ENCODE data around the gene PTPRT.

PTPRT gene

DNA sequence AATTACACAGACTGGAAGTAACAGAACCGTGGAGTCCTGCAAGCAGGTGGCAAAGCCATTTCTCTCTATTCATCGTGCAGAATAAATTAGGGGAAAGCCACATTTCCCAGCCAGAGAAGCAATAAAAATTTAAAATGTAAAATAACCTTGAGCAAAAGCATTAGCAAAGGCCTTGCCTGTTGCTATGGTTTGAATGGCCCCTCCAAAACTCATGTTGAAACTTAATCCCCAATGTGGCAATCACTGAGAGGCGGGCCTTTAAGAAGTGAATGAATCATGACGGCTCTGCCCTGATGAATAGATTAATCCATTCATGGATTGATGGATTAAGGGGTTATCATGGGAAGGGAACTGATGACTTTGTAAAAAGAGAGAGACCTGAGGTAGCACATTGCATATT lies 679.0 kb downstream of the PTPRT start:
- no peaks in the 10 kb centered on the region for H3K9me3 ChIP-seq (ENCODE audit: control insufficient read depth, low read length)
- no peak overlapping the region for H3K9ac ChIP-seq (ENCODE audit: low read length)

DNA sequence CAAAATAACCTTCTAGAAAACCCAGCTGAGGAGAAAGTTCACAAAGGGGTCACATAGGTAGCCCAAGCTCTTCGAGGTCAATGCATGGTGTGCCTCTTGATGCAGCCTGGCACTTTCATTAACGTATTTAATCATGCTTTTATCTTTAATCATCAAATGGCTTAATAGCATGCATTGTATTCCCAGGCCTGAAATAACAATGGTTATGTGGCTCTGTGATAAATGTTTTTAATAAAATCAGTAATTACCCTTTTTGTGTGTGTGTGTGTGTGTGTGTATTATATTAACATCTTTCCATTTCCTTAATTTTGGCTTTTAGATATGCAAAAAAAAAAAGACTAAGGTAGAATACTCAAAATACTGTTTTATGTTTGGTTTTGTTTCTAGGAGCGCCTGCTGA lies 681.8 kb downstream of the PTPRT start:
- Histone ChIP-seq H3K27me3 (ENCODE audit: control insufficient read depth, insufficient read depth, low read length) (no peaks in the 10 kb centered on the region), H3K36me3 (ENCODE audit: control insufficient read depth, insufficient read depth, low read length) (no peaks in the 10 kb centered on the region), H3K4me3 (ENCODE audit: low read length) (no peak overlapping the region), H3K9me3 (ENCODE audit: control insufficient read depth, low read length) (no peaks in the 10 kb centered on the region), H3K4me1 (ENCODE audit: control insufficient read depth, insufficient read depth, low read length) (no peaks in the 10 kb centered on the region), H3K9ac (ENCODE audit: low read length) (no peak overlapping the region)

More for the DNA sequence above, 679.0 kb downstream of the PTPRT start:
- H3K27me3 ChIP-seq (ENCODE audit: control insufficient read depth, insufficient read depth, low read length), result no peaks in the 10 kb centered on the region
- H3K36me3 ChIP-seq (ENCODE audit: control insufficient read depth, insufficient read depth, low read length), result no peaks in the 10 kb centered on the region
- no peaks in the 10 kb centered on the region for H3K4me1 ChIP-seq (ENCODE audit: control insufficient read depth, insufficient read depth, low read length)
- H3K4me3 ChIP-seq (ENCODE audit: low read length), result no peak overlapping the region

DNA sequence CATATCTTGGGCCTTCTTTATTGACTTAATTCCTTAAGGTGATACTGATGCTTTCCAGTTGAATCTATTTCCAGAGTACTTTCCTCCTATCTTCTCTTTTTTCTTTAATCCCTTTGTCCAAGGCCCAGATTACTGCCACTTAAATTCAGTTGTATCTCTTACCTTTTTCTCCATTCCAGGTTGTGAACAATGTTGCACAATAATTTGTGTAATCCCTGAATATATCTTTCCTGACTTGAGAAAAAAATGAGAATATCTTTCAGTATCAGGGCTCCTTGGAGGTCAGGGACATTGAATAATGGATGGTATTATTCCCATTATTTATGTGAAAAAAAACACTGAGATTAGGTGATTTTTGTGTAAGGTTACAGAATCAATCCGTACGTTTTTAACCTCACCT lies 683.3 kb downstream of the PTPRT start:
- H3K9me3 ChIP-seq (ENCODE audit: control insufficient read depth, low read length), result no peaks in the 10 kb centered on the region
- no peak overlapping the region for H3K9ac ChIP-seq (ENCODE audit: low read length)
- H3K27me3 ChIP-seq (ENCODE audit: control insufficient read depth, insufficient read depth, low read length), result no peaks in the 10 kb centered on the region
- no peak overlapping the region for H3K4me3 ChIP-seq (ENCODE audit: low read length)
- no peaks in the 10 kb centered on the region for H3K4me1 ChIP-seq (ENCODE audit: control insufficient read depth, insufficient read depth, low read length)
- no peaks in the 10 kb centered on the region for H3K36me3 ChIP-seq (ENCODE audit: control insufficient read depth, insufficient read depth, low read length)

DNA sequence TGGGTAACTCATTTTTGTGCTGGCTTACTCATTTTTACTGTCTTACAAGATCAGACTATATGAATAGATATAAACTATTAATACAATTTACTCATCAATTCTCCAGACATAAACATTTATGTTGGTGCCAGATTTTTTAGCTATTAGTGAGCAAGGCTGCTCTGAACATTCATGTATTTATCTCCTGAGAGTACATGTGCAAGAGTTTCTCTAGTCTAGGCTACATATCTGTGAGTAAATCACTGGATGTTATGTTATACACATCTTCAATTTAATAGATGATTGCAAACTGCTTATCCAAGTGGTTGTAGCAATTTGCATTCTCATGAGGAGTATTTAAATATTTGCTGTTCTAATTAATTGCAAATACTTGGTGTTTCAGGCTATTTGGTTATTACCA lies 687.1 kb downstream of the PTPRT start:
- H3K4me1 ChIP-seq (ENCODE audit: control insufficient read depth, insufficient read depth, low read length), result no peaks in the 10 kb centered on the region
- no peaks in the 10 kb centered on the region for H3K36me3 ChIP-seq (ENCODE audit: control insufficient read depth, insufficient read depth, low read length)
- no peaks in the 10 kb centered on the region for H3K9me3 ChIP-seq (ENCODE audit: control insufficient read depth, low read length)
- H3K4me3 ChIP-seq (ENCODE audit: low read length), result no peak overlapping the region
- no peaks in the 10 kb centered on the region for H3K27me3 ChIP-seq (ENCODE audit: control insufficient read depth, insufficient read depth, low read length)
- no peak overlapping the region for H3K9ac ChIP-seq (ENCODE audit: low read length)

DNA sequence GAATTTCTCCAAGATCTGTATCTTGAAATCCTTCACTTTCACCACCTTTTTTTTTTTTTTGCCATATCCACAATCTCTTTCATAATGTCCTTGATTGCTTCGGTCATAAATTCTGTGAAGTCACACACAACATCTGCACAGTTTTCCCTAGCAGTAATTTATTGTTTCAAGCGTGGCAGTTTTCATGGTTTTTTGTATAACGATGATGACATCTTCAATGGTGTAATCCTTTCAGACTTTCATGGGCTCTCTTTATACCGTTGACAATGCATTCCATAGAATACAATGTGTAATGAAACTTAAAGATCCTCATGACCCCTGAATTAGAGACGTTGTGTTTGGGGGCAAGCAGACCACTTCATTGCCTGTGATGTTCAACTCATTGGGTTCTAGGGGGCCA lies 693.1 kb downstream of the PTPRT start:
- Histone ChIP-seq H3K4me1 (ENCODE audit: control insufficient read depth, insufficient read depth, low read length) (no peaks in the 10 kb centered on the region), H3K9me3 (ENCODE audit: control insufficient read depth, low read length) (no peaks in the 10 kb centered on the region), H3K4me3 (ENCODE audit: low read length) (no peak overlapping the region), H3K36me3 (ENCODE audit: control insufficient read depth, insufficient read depth, low read length) (no peaks in the 10 kb centered on the region), H3K27me3 (ENCODE audit: control insufficient read depth, insufficient read depth, low read length) (no peaks in the 10 kb centered on the region), H3K9ac (ENCODE audit: low read length) (no peak overlapping the region)

DNA sequence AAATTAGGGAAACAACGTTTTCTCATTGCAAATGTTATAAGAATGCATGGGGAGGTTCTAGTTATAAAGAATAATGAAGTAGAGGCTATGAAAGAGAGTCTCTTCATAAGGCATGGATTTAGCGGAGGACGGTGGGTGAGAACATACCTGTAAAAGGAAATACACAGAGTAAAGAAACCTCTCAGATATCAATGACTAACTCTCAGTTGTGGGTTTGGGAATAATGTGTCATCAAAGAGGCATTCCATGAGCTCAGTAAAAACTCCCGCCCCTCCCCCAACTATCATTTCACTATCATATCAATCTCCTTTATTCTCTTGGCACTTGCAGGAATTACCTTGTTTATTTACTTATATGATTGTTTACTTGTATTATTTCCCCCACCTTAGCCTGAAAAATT lies 695.4 kb downstream of the PTPRT start:
- no peaks in the 10 kb centered on the region for H3K9me3 ChIP-seq (ENCODE audit: control insufficient read depth, low read length)

DNA sequence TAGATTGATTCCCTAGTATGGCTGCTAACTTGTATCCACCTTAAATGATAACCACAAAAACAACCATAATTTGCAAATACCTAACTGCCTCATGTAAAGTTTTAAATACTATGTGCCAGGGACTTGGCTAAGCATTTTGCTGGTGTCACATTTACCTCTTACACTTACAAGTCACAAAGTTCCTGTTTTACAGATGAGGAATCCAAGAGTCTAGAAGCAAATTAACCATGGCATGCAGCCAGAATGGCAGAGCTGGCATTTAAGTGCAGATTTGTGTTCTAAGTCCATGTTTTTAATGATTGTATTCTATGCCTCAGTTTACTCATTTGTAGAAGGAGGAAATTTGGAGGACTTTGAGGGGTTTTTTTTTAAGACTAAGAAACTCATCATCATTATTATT lies 696.7 kb downstream of the PTPRT start:
- H3K4me3 ChIP-seq (ENCODE audit: low read length), result no peak overlapping the region
- H3K4me1 ChIP-seq (ENCODE audit: control insufficient read depth, insufficient read depth, low read length), result no peaks in the 10 kb centered on the region
- H3K36me3 ChIP-seq (ENCODE audit: control insufficient read depth, insufficient read depth, low read length), result no peaks in the 10 kb centered on the region
- no peaks in the 10 kb centered on the region for H3K9me3 ChIP-seq (ENCODE audit: control insufficient read depth, low read length)
- H3K9ac ChIP-seq (ENCODE audit: low read length), result no peak overlapping the region
- no peaks in the 10 kb centered on the region for H3K27me3 ChIP-seq (ENCODE audit: control insufficient read depth, insufficient read depth, low read length)

More for the DNA sequence above, 695.4 kb downstream of the PTPRT start:
- Histone ChIP-seq H3K36me3 (ENCODE audit: control insufficient read depth, insufficient read depth, low read length) (no peaks in the 10 kb centered on the region), H3K9ac (ENCODE audit: low read length) (no peak overlapping the region), H3K4me3 (ENCODE audit: low read length) (no peak overlapping the region), H3K4me1 (ENCODE audit: control insufficient read depth, insufficient read depth, low read length) (no peaks in the 10 kb centered on the region), H3K27me3 (ENCODE audit: control insufficient read depth, insufficient read depth, low read length) (no peaks in the 10 kb centered on the region)

DNA sequence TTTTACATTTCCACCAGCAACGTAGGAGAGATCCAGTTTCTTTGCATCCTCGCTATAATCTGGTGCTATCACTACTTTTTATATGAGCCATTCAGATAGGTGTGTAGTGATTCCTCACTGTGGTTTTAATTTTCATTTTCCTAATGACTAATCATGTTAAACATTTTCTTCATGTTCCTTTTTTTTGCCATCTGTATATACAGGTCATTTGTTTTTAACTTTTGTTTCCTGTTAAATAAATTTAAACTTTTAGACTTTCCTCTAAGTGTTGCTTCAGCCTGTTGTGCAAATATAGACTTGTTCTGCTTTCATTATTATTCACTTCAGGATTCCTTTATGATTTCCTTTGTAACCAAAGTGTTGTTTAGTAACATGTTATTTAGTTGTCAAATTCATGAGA lies 697.4 kb downstream of the PTPRT start:
- Histone ChIP-seq H3K27me3 (ENCODE audit: control insufficient read depth, insufficient read depth, low read length) (no peaks in the 10 kb centered on the region), H3K4me1 (ENCODE audit: control insufficient read depth, insufficient read depth, low read length) (no peaks in the 10 kb centered on the region), H3K4me3 (ENCODE audit: low read length) (no peak overlapping the region), H3K9me3 (ENCODE audit: control insufficient read depth, low read length) (no peaks in the 10 kb centered on the region), H3K36me3 (ENCODE audit: control insufficient read depth, insufficient read depth, low read length) (no peaks in the 10 kb centered on the region), H3K9ac (ENCODE audit: low read length) (no peak overlapping the region)

DNA sequence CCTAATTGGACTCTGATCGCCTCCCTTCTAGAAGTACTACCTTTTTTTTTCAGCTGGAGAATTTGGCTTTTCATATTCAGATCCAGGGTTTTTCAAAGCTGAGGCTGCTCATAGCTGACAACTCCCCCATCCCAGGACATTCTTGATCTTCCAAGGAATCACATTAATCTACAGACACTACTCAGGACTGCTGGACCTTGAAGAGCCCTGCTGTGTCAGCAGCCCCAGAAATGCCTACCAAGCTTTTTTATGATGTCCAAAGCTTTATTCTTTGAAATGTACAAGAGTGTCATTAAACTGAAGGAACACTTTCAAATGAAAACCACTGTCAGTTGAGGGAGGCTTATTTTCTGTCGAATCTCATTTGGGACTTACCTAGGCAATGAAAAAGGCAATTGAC lies 704.1 kb downstream of the PTPRT start:
- Histone ChIP-seq H3K4me1 (ENCODE audit: control insufficient read depth, insufficient read depth, low read length) (no peaks in the 10 kb centered on the region), H3K36me3 (ENCODE audit: control insufficient read depth, insufficient read depth, low read length) (no peaks in the 10 kb centered on the region), H3K27me3 (ENCODE audit: control insufficient read depth, insufficient read depth, low read length) (no peaks in the 10 kb centered on the region), H3K9ac (ENCODE audit: low read length) (no peak overlapping the region), H3K4me3 (ENCODE audit: low read length) (no peak overlapping the region), H3K9me3 (ENCODE audit: control insufficient read depth, low read length) (no peaks in the 10 kb centered on the region)

DNA sequence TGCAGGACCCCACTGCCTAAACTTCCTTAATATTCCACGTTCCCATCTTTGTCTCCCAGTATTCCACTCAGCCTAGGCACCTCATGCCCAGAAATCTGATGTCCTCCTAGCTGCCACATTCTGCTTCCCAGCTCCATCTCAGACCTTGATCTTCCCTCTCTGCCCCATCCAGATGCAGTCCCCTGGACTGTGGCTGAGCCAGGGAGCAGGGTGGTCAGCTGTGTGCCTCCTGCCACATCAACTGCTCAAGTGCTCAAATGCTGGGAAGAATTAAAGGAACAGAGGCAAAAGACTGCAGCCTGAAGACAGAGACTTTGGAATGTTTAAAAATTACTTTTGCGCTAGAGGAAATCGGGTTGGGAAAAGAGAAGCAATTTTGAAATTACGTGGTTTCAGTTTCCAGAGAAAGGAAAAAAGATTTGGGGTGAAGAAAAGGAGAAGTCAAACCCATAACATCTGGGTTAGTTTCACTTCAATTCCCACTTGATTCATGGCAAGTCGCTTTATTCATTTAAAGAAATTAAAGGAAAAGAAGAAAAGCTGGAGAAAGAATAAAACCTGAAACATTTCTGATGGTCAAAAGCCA lies 704.8 kb downstream of the PTPRT start:
- Histone ChIP-seq H3K36me3 (ENCODE audit: control insufficient read depth, insufficient read depth, low read length) (no peaks in the 10 kb centered on the region), H3K4me1 (ENCODE audit: control insufficient read depth, insufficient read depth, low read length) (no peaks in the 10 kb centered on the region), H3K4me3 (ENCODE audit: low read length) (no peak overlapping the region), H3K27me3 (ENCODE audit: control insufficient read depth, insufficient read depth, low read length) (no peaks in the 10 kb centered on the region), H3K9me3 (ENCODE audit: control insufficient read depth, low read length) (no peaks in the 10 kb centered on the region), H3K9ac (ENCODE audit: low read length) (no peak overlapping the region)

DNA sequence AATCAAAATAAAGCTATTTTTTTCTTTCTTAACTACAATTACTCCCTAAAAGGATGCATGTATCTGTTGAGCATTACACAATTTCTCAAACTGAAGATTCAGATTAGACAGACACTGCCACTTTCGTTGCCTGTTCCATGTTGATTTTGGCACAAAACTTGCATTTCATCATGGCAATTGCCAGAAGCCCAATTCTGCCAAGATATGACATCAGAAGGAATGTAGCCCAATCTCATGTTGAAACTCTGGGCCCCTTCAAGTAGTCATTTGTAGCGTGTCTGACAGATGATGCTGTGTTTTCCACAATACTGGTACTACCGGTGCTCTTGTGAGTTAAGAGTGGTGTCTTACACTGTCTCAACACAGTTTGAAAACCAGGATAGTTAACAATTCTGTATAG lies 705.4 kb downstream of the PTPRT start:
- Histone ChIP-seq H3K4me3 (ENCODE audit: low read length) (no peak overlapping the region), H3K4me1 (ENCODE audit: control insufficient read depth, insufficient read depth, low read length) (no peaks in the 10 kb centered on the region)

DNA sequence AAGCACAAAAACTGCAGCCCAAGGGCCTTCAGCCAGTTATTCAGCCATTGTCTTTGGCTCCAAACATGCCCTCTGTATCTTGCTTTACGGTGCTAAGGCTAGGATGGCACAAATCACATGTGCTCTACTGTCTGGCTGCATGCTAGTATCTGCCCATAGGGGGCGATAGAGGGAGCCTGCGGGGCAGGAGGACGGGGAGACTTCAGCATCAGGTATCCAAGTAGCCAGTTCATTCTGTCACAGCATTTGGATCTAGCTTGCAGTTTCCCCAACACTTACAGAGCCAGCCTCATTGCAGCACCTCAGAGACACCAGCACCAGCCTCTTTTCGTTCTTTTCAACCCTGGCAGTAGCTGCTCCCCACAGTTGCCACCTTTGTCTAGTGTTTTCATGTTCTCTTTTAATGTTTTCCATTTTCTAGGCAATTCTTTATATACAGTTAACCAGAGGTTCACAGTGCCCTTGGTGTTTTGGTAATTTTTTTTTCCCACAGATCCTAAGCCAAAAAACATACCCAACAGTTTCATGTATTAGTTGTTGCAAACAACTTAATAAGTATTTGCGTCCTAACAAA lies 705.9 kb downstream of the PTPRT start:
- no peaks in the 10 kb centered on the region for H3K9me3 ChIP-seq (ENCODE audit: control insufficient read depth, low read length)
- no peak overlapping the region for H3K4me3 ChIP-seq (ENCODE audit: low read length)
- H3K36me3 ChIP-seq (ENCODE audit: control insufficient read depth, insufficient read depth, low read length), result no peaks in the 10 kb centered on the region
- H3K4me1 ChIP-seq (ENCODE audit: control insufficient read depth, insufficient read depth, low read length), result no peaks in the 10 kb centered on the region
- no peaks in the 10 kb centered on the region for H3K27me3 ChIP-seq (ENCODE audit: control insufficient read depth, insufficient read depth, low read length)
- no peak overlapping the region for H3K9ac ChIP-seq (ENCODE audit: low read length)

More for the DNA sequence above, 705.4 kb downstream of the PTPRT start:
- Histone ChIP-seq H3K27me3 (ENCODE audit: control insufficient read depth, insufficient read depth, low read length) (no peaks in the 10 kb centered on the region), H3K9ac (ENCODE audit: low read length) (no peak overlapping the region), H3K9me3 (ENCODE audit: control insufficient read depth, low read length) (no peaks in the 10 kb centered on the region), H3K36me3 (ENCODE audit: control insufficient read depth, insufficient read depth, low read length) (no peaks in the 10 kb centered on the region)

DNA sequence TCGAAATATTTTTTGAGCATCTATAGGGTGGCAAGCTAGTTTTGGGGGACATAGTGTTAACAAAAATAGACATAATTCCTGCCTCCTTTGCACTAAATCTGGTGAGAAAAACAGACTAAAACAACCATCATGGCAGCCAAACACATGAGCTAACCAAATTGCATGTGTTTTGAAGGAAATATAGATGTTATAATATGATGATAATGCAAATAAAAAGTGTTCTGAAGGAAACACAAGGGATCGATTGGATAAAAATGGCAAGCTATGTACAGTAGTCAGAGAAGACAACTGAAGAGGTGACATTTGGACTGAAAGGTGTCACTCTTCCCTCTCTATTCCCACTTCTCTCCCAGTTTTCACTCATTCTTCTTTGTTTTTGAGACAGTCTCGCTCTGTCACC lies 706.9 kb downstream of the PTPRT start:
- H3K27me3 ChIP-seq (ENCODE audit: control insufficient read depth, insufficient read depth, low read length), result no peaks in the 10 kb centered on the region
- H3K9ac ChIP-seq (ENCODE audit: low read length), result no peak overlapping the region
- H3K4me3 ChIP-seq (ENCODE audit: low read length), result no peak overlapping the region
- H3K36me3 ChIP-seq (ENCODE audit: control insufficient read depth, insufficient read depth, low read length), result no peaks in the 10 kb centered on the region
- H3K4me1 ChIP-seq (ENCODE audit: control insufficient read depth, insufficient read depth, low read length), result no peaks in the 10 kb centered on the region
- H3K9me3 ChIP-seq (ENCODE audit: control insufficient read depth, low read length), result no peaks in the 10 kb centered on the region
